Muscle layer of duodenum (tissue), 2 donors: ENCODE results near the gene DOK7.
"Not testable (repeated sequence)": the region's sequence is repeated elsewhere in the genome, so short reads cannot be mapped to it uniquely, and the experiment has no call there.

Experiments used
- H3K27ac ChIP-seq: one replicate; pipeline ENCODE4 v1.7.0; 2013; ENCODE audit warnings: mild to moderate bottlenecking, low read length
- H3K27me3 ChIP-seq: one replicate; pipeline ENCODE4 v1.7.0; 2013; ENCODE audit warnings: low read depth, mild to moderate bottlenecking, control low read depth, low read length
- H3K36me3 ChIP-seq, 2 donors: one replicate each; pipeline ENCODE4 v1.7.0; 2013; ENCODE audit warnings: low read length in 2 of 2, control low read depth in 1 of 2, mild to moderate bottlenecking in 1 of 2; ENCODE audit not compliant: insufficient read depth in 2 of 2, control insufficient read depth in 1 of 2
- H3K4me1 ChIP-seq, 2 donors: one replicate each; pipeline ENCODE4 v1.7.0; 2013; ENCODE audit warnings: low read length in 2 of 2, mild to moderate bottlenecking in 2 of 2, control low read depth in 1 of 2, moderate library complexity in 1 of 2; ENCODE audit not compliant: insufficient read depth in 2 of 2, control insufficient read depth in 1 of 2
- H3K4me3 ChIP-seq, 2 donors: one replicate each; pipeline ENCODE4 v1.7.0; 2013; ENCODE audit warnings: low read length in 2 of 2, low read depth in 1 of 2, mild to moderate bottlenecking in 1 of 2
- H3K9me3 ChIP-seq, 2 donors: one replicate each; pipeline ENCODE4 v1.7.0; 2013; ENCODE audit warnings: low read length in 2 of 2, control low read depth in 1 of 2, mild to moderate bottlenecking in 1 of 2; ENCODE audit not compliant: control insufficient read depth in 1 of 2
- donor health status: healthy.

The DOK7 gene

DNA sequence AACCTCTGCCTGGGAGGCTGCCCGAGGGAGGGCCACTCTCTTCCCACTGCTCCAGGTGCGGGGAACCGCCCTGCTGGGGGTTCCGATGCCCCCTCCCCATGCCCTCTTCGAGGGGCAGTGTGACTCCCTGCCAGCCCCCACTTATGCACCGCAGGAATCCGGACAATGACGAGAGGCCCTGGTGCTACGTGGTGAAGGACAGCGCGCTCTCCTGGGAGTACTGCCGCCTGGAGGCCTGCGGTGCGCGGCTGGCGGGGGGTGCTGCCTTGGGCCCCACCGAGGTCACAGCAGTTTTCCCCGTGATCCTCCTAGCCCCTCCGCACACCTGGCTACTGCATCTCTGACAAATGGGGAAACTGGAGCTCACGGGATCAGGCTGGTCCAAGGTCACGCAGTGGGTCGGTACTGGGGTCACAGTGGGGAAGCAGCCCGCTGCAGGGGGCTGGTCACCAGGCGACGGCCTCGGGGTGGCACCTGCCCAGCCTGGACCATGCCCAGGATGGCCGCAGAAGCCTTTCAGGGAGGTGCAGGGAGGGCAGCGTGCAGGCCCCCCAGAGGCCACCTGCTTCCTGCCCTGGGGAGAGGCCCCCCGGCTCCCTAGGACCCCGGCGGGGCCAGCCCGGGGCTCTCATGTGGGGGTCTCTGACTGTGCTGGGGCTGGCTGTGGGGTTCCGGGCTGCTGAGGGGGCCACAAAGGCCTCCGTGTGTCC is 17.8 kb upstream of the DOK7 start:
- no peak overlapping the region for H3K4me3 ChIP-seq
- H3K9me3 ChIP-seq, result no peaks in the 10 kb centered on the region
- no peak overlapping the region for H3K27ac ChIP-seq
- no peaks in the 10 kb centered on the region for H3K36me3 ChIP-seq
- H3K4me1 ChIP-seq, result no peaks in the 10 kb centered on the region
- H3K27me3 ChIP-seq, result no peaks in the 10 kb centered on the region

DNA sequence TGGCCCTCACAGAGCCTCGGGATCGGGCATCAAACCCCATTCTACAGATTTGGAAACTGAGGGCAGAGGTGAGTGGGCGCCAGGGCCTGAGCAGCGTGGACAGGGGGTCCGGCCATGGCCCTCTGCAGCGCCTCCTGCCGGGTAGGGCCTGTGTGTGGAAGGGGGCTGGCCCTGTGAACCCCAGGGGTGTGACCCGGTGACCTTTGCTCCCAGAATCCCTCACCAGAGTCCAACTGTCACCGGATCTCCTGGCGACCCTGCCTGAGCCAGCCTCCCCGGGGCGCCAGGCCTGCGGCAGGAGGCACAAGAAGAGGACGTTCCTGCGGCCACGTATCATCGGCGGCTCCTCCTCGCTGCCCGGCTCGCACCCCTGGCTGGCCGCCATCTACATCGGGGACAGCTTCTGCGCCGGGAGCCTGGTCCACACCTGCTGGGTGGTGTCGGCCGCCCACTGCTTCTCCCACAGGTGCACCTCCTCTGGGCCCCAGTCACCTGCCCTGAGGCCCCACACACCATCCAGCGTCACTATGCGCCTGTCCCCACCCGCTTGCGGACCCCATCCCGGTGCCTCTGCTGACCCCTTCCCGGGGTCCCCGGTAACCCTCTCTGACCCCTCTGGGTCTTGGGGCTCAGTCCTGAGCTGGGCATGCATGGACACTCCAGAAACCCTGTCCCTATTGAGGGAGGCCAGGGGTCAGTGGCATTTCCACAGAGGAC is 17.1 kb upstream of the DOK7 start:
- Histone ChIP-seq H3K27me3 (no peaks in the 10 kb centered on the region), H3K4me1 (no peaks in the 10 kb centered on the region), H3K27ac (no peak overlapping the region), H3K4me3 (no peak overlapping the region), H3K9me3 (no peaks in the 10 kb centered on the region), H3K36me3 (no peaks in the 10 kb centered on the region)

DNA sequence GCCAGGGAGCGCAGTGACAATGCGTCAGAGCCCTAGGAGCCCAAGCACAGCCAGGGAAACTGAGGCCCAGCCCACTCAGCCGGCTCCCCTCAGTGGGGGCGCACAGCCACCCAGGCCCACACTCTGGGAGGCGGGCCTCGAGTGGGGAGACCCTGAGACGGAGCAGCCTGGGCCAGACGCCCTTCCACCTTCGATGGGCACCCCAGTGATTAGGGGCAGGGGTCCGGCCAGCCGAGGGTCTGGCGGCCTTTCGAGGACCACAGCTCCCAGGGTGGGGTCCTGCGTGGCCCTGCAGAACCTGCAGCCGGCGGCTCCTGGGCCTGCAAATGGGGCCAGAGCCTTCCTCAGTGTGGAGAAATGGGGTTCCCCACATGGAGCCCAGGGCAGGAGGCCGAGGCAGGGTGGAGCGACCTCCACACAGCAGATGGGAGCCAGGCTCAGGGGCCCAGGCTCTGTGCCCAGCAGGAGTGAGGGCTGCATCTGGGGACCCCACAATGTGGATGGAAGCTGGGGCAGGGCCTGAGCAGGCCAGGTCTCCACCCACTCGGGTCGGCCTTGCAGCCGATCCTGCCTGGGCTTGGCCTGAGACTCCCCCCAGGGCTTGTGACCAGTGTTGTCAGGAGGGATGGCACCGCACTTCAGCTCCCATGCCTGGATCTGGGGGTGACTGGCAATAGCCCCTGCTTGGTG is 16.3 kb upstream of the DOK7 start:
- H3K36me3 ChIP-seq, result no peaks in the 10 kb centered on the region
- no peak overlapping the region for H3K4me3 ChIP-seq

DNA sequence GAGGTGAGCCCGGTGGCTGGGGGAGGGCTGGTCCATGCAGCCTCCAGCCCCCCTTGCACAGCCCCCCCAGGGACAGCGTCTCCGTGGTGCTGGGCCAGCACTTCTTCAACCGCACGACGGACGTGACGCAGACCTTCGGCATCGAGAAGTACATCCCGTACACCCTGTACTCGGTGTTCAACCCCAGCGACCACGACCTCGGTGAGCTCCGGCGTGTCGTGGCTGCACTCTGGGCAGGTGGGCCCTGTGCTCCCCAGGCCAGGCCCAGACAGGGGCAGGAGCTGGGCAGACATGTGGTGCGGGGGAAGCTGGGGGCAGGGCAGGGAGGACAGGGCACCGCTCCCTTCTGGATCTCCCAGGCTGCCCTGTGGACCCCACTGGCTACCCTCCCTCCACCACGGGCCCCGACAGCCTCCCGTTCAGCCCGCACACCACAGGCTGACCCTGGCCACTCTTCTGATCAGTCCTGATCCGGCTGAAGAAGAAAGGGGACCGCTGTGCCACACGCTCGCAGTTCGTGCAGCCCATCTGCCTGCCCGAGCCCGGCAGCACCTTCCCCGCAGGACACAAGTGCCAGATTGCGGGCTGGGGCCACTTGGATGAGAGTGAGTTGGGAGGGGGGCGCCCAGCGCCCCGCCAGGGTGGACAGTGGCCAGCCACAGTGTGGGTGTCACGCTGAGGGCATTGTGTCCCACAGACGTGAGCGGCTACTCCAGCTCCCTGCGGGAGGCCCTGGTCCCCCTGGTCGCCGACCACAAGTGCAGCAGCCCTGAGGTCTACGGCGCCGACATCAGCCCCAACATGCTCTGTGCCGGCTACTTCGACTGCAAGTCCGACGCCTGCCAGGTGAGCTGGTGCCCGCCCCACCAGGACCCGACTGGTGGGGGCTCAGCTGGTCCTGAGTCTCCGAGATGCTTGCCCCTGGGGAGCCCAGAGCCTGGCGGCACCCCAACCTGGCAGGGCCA is 15.4 kb upstream of the DOK7 start:
- Histone ChIP-seq H3K36me3 (no peaks in the 10 kb centered on the region), H3K4me3 (no peak overlapping the region), H3K9me3 (no peaks in the 10 kb centered on the region), H3K27ac (no peak overlapping the region), H3K27me3 (no peaks in the 10 kb centered on the region), H3K4me1 (peaks cover 0 to 8% of the 10 kb centered on the region in 2 donors)

More for the DNA sequence above, 16.3 kb upstream of the DOK7 start:
- Histone ChIP-seq H3K27ac (no peak overlapping the region), H3K27me3 (no peaks in the 10 kb centered on the region), H3K4me1 (peaks cover 0 to 6% of the 10 kb centered on the region in 2 donors), H3K9me3 (no peaks in the 10 kb centered on the region)

DNA sequence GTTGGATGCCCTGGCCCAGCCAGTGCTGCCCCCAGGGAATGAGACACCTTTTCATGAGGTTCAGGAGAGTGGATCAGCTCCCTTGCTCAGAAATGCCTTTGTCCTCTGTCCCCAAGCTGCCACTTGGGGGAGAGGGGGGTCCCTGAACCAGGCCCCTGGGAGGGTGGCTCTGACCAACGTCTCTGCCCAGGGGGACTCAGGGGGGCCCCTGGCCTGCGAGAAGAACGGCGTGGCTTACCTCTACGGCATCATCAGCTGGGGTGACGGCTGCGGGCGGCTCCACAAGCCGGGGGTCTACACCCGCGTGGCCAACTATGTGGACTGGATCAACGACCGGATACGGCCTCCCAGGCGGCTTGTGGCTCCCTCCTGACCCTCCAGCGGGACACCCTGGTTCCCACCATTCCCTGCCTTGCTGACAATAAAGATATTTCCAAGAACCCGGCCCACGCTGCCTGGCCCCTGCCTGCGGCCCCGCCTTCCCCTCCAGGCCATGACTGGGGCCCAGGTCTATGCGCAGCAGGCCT is 14.0 kb upstream of the DOK7 start:
- Histone ChIP-seq H3K9me3 (no peaks in the 10 kb centered on the region), H3K27ac (no peak overlapping the region), H3K4me3 (no peak overlapping the region), H3K4me1 (peaks cover 0 to 8% of the 10 kb centered on the region in 2 donors), H3K27me3 (no peaks in the 10 kb centered on the region), H3K36me3 (no peaks in the 10 kb centered on the region)

DNA sequence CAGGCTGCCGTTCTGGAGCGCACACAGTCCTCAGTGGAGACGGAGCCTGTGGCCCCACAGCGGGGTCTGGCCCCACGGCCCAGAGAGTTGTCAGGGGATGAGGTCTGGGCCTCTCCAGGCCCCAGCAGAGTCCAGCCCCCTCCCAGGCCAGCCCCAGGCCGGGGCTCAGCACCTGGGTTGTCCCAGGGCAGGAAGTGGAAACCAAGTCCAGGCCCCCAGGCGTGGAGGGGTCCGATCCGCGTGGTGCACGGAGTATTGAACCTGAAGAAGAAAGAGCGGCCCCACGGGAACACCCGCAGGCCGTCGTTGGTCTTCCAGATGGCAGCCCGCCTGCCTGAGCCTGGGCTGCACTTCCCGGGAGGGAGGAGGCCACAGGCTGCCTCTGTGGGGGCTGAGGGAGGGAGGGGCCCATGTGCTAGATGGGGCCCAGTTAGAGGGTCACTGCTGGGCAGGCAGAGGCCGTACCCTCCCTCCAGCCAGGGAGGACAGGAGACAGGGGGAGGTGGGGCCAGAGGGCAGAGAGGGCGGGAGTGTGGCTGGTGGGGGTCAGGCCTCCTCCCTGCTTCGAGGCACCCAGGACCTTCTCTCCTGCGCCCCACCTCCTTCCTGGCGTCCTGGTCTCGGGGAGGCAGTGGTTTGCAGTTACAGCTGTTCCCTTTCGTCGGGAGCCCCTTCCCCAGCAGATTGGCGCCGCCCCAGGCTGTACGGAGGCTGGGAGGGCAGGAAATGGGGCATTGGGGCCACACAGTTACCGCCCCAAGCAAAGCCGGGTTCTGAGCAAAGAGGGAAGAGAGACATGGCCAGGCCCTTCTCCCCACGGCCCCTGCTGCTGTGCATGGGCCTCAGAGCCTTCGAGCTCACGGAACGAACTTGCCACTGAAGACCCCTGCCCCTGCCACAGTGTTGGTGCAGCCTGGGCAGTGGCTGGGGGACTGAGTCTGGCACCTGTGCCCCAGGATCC is 13.3 kb upstream of the DOK7 start:
- Histone ChIP-seq H3K36me3 (no peaks in the 10 kb centered on the region), H3K9me3 (no peaks in the 10 kb centered on the region), H3K4me1 (peaks cover 0 to 8% of the 10 kb centered on the region in 2 donors), H3K27ac (no peak overlapping the region), H3K4me3 (no peak overlapping the region), H3K27me3 (no peaks in the 10 kb centered on the region)

DNA sequence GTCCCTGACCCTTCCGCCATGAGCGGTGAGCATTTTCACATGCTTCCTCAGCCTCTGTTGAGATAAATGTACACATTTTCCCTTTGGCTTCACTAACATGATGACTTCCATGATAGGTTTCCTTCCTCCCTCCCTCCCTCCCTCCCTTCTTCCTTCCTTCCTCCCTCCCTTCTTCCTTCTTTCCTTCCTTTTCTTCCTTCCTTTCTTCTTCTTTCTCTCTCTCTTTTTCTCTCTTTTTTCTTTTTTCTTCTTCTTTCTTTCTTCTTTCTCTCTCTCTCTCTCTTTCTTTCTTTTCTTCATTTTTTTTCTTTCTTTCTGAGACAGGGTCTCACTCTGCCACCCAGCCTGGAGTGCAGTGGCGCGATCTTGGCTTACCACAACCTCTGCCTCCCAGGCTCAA is 12.5 kb upstream of the DOK7 start:
- Histone ChIP-seq H3K27ac (no peak overlapping the region), H3K27me3 (no peaks in the 10 kb centered on the region), H3K4me3 (no peak overlapping the region), H3K36me3 (no peaks in the 10 kb centered on the region), H3K4me1 (peaks cover 0 to 8% of the 10 kb centered on the region in 2 donors), H3K9me3 (peaks cover 0 to 3% of the 10 kb centered on the region in 2 donors)

DNA sequence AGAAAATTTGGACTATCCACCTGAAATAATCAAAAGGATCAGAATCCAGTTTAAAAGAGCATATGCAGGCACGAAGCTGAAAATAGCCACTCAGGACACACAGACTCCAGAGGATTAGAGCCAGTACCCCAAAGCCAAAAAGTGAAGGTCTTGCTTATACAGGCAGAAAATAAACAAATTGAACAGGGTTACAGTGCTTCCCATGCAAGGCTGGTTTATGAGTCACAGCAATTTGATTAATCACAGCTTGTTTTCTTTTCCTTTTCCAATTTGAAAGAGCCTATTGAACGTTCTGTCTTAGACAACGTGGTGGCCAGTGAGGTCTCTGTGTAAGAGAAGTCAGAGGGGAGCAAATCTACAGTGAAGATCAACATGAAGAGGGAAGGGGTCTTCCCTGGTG is 11.2 kb upstream of the DOK7 start:
- Histone ChIP-seq H3K9me3 (peaks cover 0 to 7% of the 10 kb centered on the region in 2 donors), H3K36me3 (no peaks in the 10 kb centered on the region), H3K27me3 (no peaks in the 10 kb centered on the region), H3K4me1 (peaks cover 0 to 8% of the 10 kb centered on the region in 2 donors), H3K4me3 (no peak overlapping the region), H3K27ac (no peak overlapping the region)

DNA sequence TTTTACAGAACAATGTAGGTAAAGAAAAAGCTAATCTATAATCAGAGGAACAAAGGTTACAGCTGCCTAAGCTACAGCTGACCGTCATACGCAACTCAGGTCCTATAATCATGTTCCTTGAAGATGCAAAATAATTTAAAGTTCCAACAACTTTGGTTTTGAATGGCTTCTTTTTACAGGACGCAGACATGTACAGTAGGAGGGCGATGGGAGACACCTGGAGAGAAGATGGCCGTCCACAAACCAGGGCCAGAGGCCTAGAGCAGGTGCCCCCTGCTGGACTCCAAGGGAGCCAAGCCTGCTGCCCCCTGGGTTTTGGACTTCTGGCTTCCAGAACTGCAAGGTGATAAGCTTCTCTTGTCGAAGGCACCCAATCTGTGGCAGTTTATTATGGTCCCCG is 10.7 kb upstream of the DOK7 start:
- Histone ChIP-seq H3K27me3 (no peaks in the 10 kb centered on the region), H3K27ac (no peak overlapping the region), H3K36me3 (no peaks in the 10 kb centered on the region), H3K4me3 (no peak overlapping the region), H3K9me3 (peaks cover 0 to 7% of the 10 kb centered on the region in 2 donors), H3K4me1 (peaks cover 0 to 8% of the 10 kb centered on the region in 2 donors)

DNA sequence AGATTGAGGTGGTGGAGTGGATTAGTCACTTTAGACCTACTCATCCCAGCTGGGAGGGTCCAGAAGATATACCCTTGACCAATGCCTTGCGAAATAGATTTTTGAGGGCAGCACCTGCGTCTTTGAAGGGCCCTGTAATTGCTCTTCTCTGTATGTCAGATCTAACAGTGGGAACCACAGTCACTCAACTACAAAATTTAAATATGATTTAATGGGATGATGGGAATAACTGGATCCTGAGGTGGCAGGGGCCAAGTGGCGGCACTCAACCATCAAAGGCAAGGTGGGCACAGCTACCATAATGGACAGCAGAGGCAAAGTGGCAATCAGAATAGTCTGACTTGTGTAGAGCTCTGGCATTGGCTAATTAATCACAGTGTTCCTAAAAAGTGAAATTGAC is 7.5 kb upstream of the DOK7 start:
- not testable (repeated sequence) for H3K4me3 ChIP-seq, H3K9me3 ChIP-seq, H3K36me3 ChIP-seq, H3K27ac ChIP-seq, H3K4me1 ChIP-seq, H3K27me3 ChIP-seq
